Keratinocyte (primary cell): ENCODE data around the gene SHMT2. TPM values are rescaled to one million over a fixed set of nuclear protein-coding genes. Genes with fewer than 3 reads are reported as not detected.

Experiments used
- DNase-seq: peaks from one replicate; pipeline ENCODE4 v3.0.0-alpha.2; 2011; ENCODE audit warnings: low read depth, missing footprints, low spot score
- FAIRE-seq: peaks from 2 replicates; lab custom pipeline; 2011; peaks lifted over from hg19 to GRCh38; lab: Jason Lieb, UNC
- H2AFZ ChIP-seq: 2 replicates; pipeline ENCODE4 v1.6.0; 2012; ENCODE audit warnings: low read length, control low read depth, inconsistent platforms; ENCODE audit not compliant: control insufficient read depth
- H3K27ac ChIP-seq: 2 replicates; pipeline ENCODE4 v1.5.1; 2011; ENCODE audit warnings: low read length; ENCODE audit not compliant: control insufficient read depth, insufficient read depth
- H3K27me3 ChIP-seq: 3 replicates; pipeline ENCODE4 v1.6.0; 2011; ENCODE audit warnings: low read length; ENCODE audit not compliant: control insufficient read depth, insufficient read depth; ENCODE audit errors: extremely low read depth
- H3K36me3 ChIP-seq, 2 experiments: 2 replicates in 1 of 2; 3 replicates in 1 of 2; pipeline ENCODE4 v1.5.1; 2011; ENCODE audit warnings: low read length in 2 of 2, mild to moderate bottlenecking in 1 of 2; ENCODE audit not compliant: control insufficient read depth in 2 of 2, insufficient read depth in 2 of 2; ENCODE audit errors: extremely low read depth in 1 of 2
- H3K4me1 ChIP-seq: 3 replicates; pipeline ENCODE4 v1.5.1; 2011; ENCODE audit warnings: low read length; ENCODE audit not compliant: control insufficient read depth, insufficient read depth; ENCODE audit errors: extremely low read depth
- H3K4me2 ChIP-seq: 3 replicates; pipeline ENCODE4 v1.6.0; 2011; ENCODE audit warnings: low read depth, low read length; ENCODE audit not compliant: control insufficient read depth, insufficient read depth; ENCODE audit errors: extremely low read depth
- H3K4me3 ChIP-seq, 3 experiments: fragments of 200-600 bp in 1 of 3; sonication (generic) in 1 of 3; 2 replicates in 2 of 3; 3 replicates in 1 of 3; pipeline ENCODE4 v1.5.1; 2011 to 2016; ENCODE audit warnings: low read length in 3 of 3, mild to moderate bottlenecking in 3 of 3, control low read depth in 2 of 3, inconsistent platforms in 1 of 3, low read depth in 1 of 3, mixed read lengths in 1 of 3, mixed run types in 1 of 3, moderate library complexity in 1 of 3; ENCODE audit not compliant: control insufficient read depth in 2 of 3, insufficient read depth in 2 of 3; ENCODE audit errors: extremely low read depth in 1 of 3
- H3K79me2 ChIP-seq: 2 replicates; pipeline ENCODE4 v1.6.0; 2012; ENCODE audit warnings: low read length; ENCODE audit not compliant: control insufficient read depth, insufficient read depth
- H3K9ac ChIP-seq: 3 replicates; pipeline ENCODE4 v1.6.0; 2011; ENCODE audit warnings: low read length; ENCODE audit not compliant: control insufficient read depth, insufficient read depth; ENCODE audit errors: extremely low read depth
- H3K9me1 ChIP-seq: 3 replicates; pipeline ENCODE4 v1.6.0; 2011; ENCODE audit warnings: low read length; ENCODE audit not compliant: control insufficient read depth, insufficient read depth; ENCODE audit errors: extremely low read depth
- H3K9me3 ChIP-seq: 2 replicates; pipeline ENCODE4 v1.5.1; 2012; ENCODE audit warnings: low read depth, low read length; ENCODE audit not compliant: control insufficient read depth
- H4K20me1 ChIP-seq: 3 replicates; pipeline ENCODE4 v1.6.0; 2011; ENCODE audit warnings: low read length; ENCODE audit not compliant: control insufficient read depth, insufficient read depth; ENCODE audit errors: extremely low read depth
- EZH2 ChIP-seq: IDR thresholded peaks from one replicate; pipeline ENCODE4 v1.6.1; 2012; ENCODE audit warnings: inconsistent platforms, mild to moderate bottlenecking, low read length, moderate library complexity
- dilution Hi-C: fragments of 300-500 bp; cut with MboI; formaldehyde crosslinking; loops from one replicate; pipeline ENCODE4 v1.7.0; 2020; ENCODE audit warnings: low sequenced_read_pairs; ENCODE audit not compliant: extremely low pct_ligation_motif_present
- polyA plus RNA-seq, 5 experiments: library from polyadenylated mRNA; depleted of rRNA in 3 of 5; stranded (reverse) in 3 of 5; stranded (forward) in 1 of 5; unstranded in 1 of 5; fragments of >200 nt; gene quantifications; 1 replicate in 1 of 5; 2 replicates in 3 of 5; 3 replicates in 1 of 5; pipeline versions ENCODE4 v1.2.1 to v1.2.3, GENCODE V29; 2011 to 2012; ENCODE audit warnings: missing spikeins in 2 of 5, low read depth in 1 of 5, low replicate concordance in 1 of 5
- TF ChIP-seq, protein P1 (sequence below), 3 experiments: IDR thresholded peaks in 1 of 3; conservative IDR thresholded peaks in 1 of 3; optimal IDR thresholded peaks in 1 of 3; 2 replicates in 2 of 3; 3 replicates in 1 of 3; pipeline versions ENCODE3 to v1.5.1; 2011; ENCODE audit warnings: low read length in 3 of 3, mild to moderate bottlenecking in 3 of 3, moderate library complexity in 2 of 3, control low read depth in 1 of 3, inconsistent platforms in 1 of 3; ENCODE audit not compliant: insufficient read depth in 2 of 3; ENCODE audit errors: extremely low read depth in 1 of 3

Gene SHMT2
- polyA plus RNA-seq, 1 donor (not counting 4 experiments of a cell fraction or from before 2014, with no cell fraction given), result 128 TPM

DNA sequence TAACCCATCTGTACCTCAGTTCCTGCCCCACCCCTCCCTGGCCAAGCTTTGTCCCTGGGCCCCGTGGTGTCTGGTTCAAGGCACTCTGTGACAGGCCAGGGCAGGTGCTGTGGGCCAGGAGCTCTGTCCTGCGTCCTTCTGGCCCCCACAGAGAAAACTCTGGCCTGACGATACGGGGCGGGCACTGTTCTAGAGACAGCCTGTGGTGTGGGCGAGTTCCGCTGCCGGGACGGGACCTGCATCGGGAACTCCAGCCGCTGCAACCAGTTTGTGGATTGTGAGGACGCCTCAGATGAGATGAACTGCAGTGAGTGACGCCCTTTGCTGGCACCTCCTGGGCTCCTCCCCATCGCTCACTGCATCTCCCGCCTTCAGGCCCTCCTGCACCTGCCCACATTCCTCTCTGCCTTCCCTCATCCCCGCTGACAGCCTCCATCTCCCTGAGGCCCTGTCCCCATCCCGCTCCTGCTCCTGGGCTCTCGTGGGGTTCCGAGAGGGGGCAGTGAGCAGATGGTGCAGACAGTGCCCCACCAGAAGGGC is 35.7 kb upstream of the SHMT2 start:
- Histone ChIP-seq H3K4me2 (no peak overlapping the region), H3K36me3 (peaks cover 0 to 49% of the 10 kb centered on the region in 2 experiments), H3K9ac (no peak overlapping the region), H3K27me3 (no peaks in the 10 kb centered on the region), H3K79me2 (no peaks in the 10 kb centered on the region), H3K4me3 (no peak overlapping the region), H4K20me1 (no peaks in the 10 kb centered on the region), H3K4me1 (no peaks in the 10 kb centered on the region), H3K9me1 (no peaks in the 10 kb centered on the region), H2AFZ (no peak overlapping the region), H3K27ac (no peak overlapping the region), H3K9me3 (no peaks in the 10 kb centered on the region)
- FAIRE-seq (no peak), DNase-seq (no peak)
- dilution Hi-C loops, result no loop called here
- TF ChIP-seq EZH2, result no peak
- TF ChIP-seq, protein P1, sequence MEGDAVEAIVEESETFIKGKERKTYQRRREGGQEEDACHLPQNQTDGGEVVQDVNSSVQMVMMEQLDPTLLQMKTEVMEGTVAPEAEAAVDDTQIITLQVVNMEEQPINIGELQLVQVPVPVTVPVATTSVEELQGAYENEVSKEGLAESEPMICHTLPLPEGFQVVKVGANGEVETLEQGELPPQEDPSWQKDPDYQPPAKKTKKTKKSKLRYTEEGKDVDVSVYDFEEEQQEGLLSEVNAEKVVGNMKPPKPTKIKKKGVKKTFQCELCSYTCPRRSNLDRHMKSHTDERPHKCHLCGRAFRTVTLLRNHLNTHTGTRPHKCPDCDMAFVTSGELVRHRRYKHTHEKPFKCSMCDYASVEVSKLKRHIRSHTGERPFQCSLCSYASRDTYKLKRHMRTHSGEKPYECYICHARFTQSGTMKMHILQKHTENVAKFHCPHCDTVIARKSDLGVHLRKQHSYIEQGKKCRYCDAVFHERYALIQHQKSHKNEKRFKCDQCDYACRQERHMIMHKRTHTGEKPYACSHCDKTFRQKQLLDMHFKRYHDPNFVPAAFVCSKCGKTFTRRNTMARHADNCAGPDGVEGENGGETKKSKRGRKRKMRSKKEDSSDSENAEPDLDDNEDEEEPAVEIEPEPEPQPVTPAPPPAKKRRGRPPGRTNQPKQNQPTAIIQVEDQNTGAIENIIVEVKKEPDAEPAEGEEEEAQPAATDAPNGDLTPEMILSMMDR (optimal IDR thresholded peaks at IDR 0.05 in 1 of 3, IDR thresholded peaks at IDR 0.05 in 1 of 3, conservative IDR thresholded peaks at IDR 0.05 in 1 of 3; ENCODE audit: extremely low read depth in 1 of 3, insufficient read depth in 2 of 3, low read length in 3 of 3), result no peak

DNA sequence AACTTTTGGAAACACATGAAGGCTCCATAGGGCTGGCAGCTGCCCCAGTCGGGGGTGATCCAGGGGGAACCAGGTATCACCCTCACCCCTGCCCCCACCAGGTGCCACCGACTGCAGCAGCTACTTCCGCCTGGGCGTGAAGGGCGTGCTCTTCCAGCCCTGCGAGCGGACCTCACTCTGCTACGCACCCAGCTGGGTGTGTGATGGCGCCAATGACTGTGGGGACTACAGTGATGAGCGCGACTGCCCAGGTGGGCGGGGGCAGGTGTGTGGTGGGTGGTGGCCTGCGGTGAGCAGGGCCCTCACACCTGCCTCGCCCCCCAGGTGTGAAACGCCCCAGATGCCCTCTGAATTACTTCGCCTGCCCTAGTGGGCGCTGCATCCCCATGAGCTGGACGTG is 35.3 kb upstream of the SHMT2 start:
- no peaks in the 10 kb centered on the region for H3K79me2 ChIP-seq
- DNase-seq (no peak), FAIRE-seq (no peak)
- no peaks in the 10 kb centered on the region for H4K20me1 ChIP-seq
- no peak overlapping the region for H3K27ac ChIP-seq
- no peak overlapping the region for H3K4me2 ChIP-seq
- no peaks in the 10 kb centered on the region for H3K9me1 ChIP-seq
- no peaks in the 10 kb centered on the region for H3K27me3 ChIP-seq
- H2AFZ ChIP-seq, result no peak overlapping the region
- H3K4me3 ChIP-seq, result no peak overlapping the region
- no peaks in the 10 kb centered on the region for H3K9me3 ChIP-seq
- TF ChIP-seq, protein P1 (optimal IDR thresholded peaks at IDR 0.05 in 1 of 3, IDR thresholded peaks at IDR 0.05 in 1 of 3, conservative IDR thresholded peaks at IDR 0.05 in 1 of 3; ENCODE audit: extremely low read depth in 1 of 3, insufficient read depth in 2 of 3, low read length in 3 of 3), result no peak
- TF ChIP-seq EZH2, result no peak
- dilution Hi-C loops, result no loop called here
- H3K9ac ChIP-seq, result no peak overlapping the region
- no peaks in the 10 kb centered on the region for H3K4me1 ChIP-seq
- H3K36me3 ChIP-seq, result peaks cover 0 to 53% of the 10 kb centered on the region in 2 experiments
